ENCODE data around the gene TBC1D8. TPM values are rescaled to one million over a fixed set of nuclear protein-coding genes. Genes with fewer than 3 reads are reported as not detected.

The TBC1D8 gene
- total RNA-seq, 1 donor from 2014 or later, result 3.9 TPM

- DNase-seq (ENCODE audit: low spot score), result no peak
- Histone ChIP-seq H2AFZ (replicated peaks) (no peak overlapping the region), H3K79me2 (ENCODE audit: low read depth) (no peaks in the 10 kb centered on the region), H3K4me3 (no peak overlapping the region), H4K20me1 (ENCODE audit: low read depth) (no peaks in the 10 kb centered on the region), H3K36me3 (no peaks in the 10 kb centered on the region), H3K27ac (no peak overlapping the region), H3K9ac (no peak overlapping the region), H3K4me2 (no peak overlapping the region), H3F3A (ENCODE audit: low read depth) (peaks cover 12% of the 10 kb centered on the region), H3K27me3 (no peaks in the 10 kb centered on the region), H3K4me1 (peaks cover 17% of the 10 kb centered on the region), H3K9me3 (ENCODE audit: low read depth) (no peaks in the 10 kb centered on the region)
- TF ChIP-seq EZH2phosphoT487 (IDR thresholded peaks at IDR 0.05) (no peak), EZH2 (IDR thresholded peaks at IDR 0.05) (no peak), CTCF (IDR thresholded peaks at IDR 0.05) (no peak)
- H3K36me3 Mint-ChIP-seq, result peaks cover 36% of the 10 kb centered on the region
- H3K4me1 Mint-ChIP-seq, result peaks cover 8% of the 10 kb centered on the region
- H3K4me3 Mint-ChIP-seq, result no peak overlapping the region
- H3K27me3 Mint-ChIP-seq (ENCODE audit: insufficient read depth, low read depth), result peaks cover 2% of the 10 kb centered on the region
- no peak overlapping the region for H3K27ac Mint-ChIP-seq
- H3K9me3 Mint-ChIP-seq, result no peaks in the 10 kb centered on the region
Observed at GRCh38 chr2:101023327-101024107, 127.7 kb downstream of the TBC1D8 start.

GRCh38 chr2:101022221-101022620 is 129.0 kb downstream of the TBC1D8 start:
- no peak for DNase-seq (ENCODE audit: low spot score)
- H3K4me3 ChIP-seq, result no peak overlapping the region
- H3K27me3 ChIP-seq, result no peaks in the 10 kb centered on the region
- no peak overlapping the region for H2AFZ ChIP-seq (replicated peaks)
- H3K4me1 Mint-ChIP-seq, result peaks cover 8% of the 10 kb centered on the region
- no peaks in the 10 kb centered on the region for H3K9me3 Mint-ChIP-seq
- no peaks in the 10 kb centered on the region for H3K9me3 ChIP-seq (ENCODE audit: low read depth)
- H3K27me3 Mint-ChIP-seq (ENCODE audit: insufficient read depth, low read depth), result peaks cover 2% of the 10 kb centered on the region
- H3K27ac Mint-ChIP-seq, result no peak overlapping the region
- no peak overlapping the region for H3K4me3 Mint-ChIP-seq
- no peak overlapping the region for H3K9ac ChIP-seq
- H3K36me3 Mint-ChIP-seq, result peaks cover 40% of the 10 kb centered on the region
- TF ChIP-seq EZH2phosphoT487 (IDR thresholded peaks at IDR 0.05), result no peak
- no peak for TF ChIP-seq EZH2 (IDR thresholded peaks at IDR 0.05)
- TF ChIP-seq CTCF (IDR thresholded peaks at IDR 0.05), result no peak
- H4K20me1 ChIP-seq (ENCODE audit: low read depth), result no peaks in the 10 kb centered on the region
- peaks cover 12% of the 10 kb centered on the region for H3F3A ChIP-seq (ENCODE audit: low read depth)
- no peak overlapping the region for H3K4me2 ChIP-seq
- peaks cover 17% of the 10 kb centered on the region for H3K4me1 ChIP-seq
- H3K27ac ChIP-seq, result no peak overlapping the region
- H3K36me3 ChIP-seq, result no peaks in the 10 kb centered on the region
- H3K79me2 ChIP-seq (ENCODE audit: low read depth), result no peaks in the 10 kb centered on the region

- Histone ChIP-seq H3K4me2 (no peak overlapping the region), H3K79me2 (ENCODE audit: low read depth) (peaks cover 5% of the 10 kb centered on the region), H3F3A (ENCODE audit: low read depth) (peaks cover 3% of the 10 kb centered on the region), H3K9ac (no peak overlapping the region), H3K4me1 (no peaks in the 10 kb centered on the region), H4K20me1 (ENCODE audit: low read depth) (no peaks in the 10 kb centered on the region), H3K36me3 (peaks cover 3% of the 10 kb centered on the region), H3K4me3 (no peak overlapping the region), H2AFZ (replicated peaks) (no peak overlapping the region), H3K27ac (no peak overlapping the region), H3K27me3 (no peaks in the 10 kb centered on the region), H3K9me3 (ENCODE audit: low read depth) (no peaks in the 10 kb centered on the region)
- TF ChIP-seq EZH2phosphoT487 (IDR thresholded peaks at IDR 0.05), result no peak
- no peak for TF ChIP-seq CTCF (IDR thresholded peaks at IDR 0.05)
- no peak for TF ChIP-seq EZH2 (IDR thresholded peaks at IDR 0.05)
- H3K9me3 Mint-ChIP-seq, result peaks cover 6% of the 10 kb centered on the region
- no peak overlapping the region for H3K27ac Mint-ChIP-seq
- no peak for DNase-seq (ENCODE audit: low spot score)
- H3K4me1 Mint-ChIP-seq, result no peaks in the 10 kb centered on the region
- no peak overlapping the region for H3K4me3 Mint-ChIP-seq
- H3K36me3 Mint-ChIP-seq, result peaks cover 45% of the 10 kb centered on the region
- H3K27me3 Mint-ChIP-seq (ENCODE audit: insufficient read depth, low read depth), result peaks cover 2% of the 10 kb centered on the region
Observed at GRCh38 chr2:101018934-101019333, 132.2 kb downstream of the TBC1D8 start.

Data from neural progenitor cell (in vitro differentiated cells).